NCI-H1436 (cell line): ENCODE data around the gene SMARCA4.

Experiments used
- DNase-seq: peaks from one replicate; lab custom pipeline; 2025; lab: John Stamatoyannopoulos, UW

Gene SMARCA4

GRCh38 chr19:11034449-11035213, 73.8 kb downstream of the SMARCA4 start:
- DNase-seq = no peak

GRCh38 chr19:11035441-11036377, 74.9 kb downstream of the SMARCA4 start:
- DNase-seq = peak; percentile 91

GRCh38 chr19:11038511-11038910, 77.7 kb downstream of the SMARCA4 start:
- DNase-seq = no peak

- no peak for DNase-seq
These were observed 80.4 kb downstream of the SMARCA4 start for GRCh38 chr19:11041194-11041593.

- no peak for DNase-seq
These were observed 81.3 kb downstream of the SMARCA4 start for GRCh38 chr19:11041966-11042627.

- DNase-seq = no peak
These were observed 83.6 kb downstream of the SMARCA4 start for GRCh38 chr19:11044431-11044830.

GRCh38 chr19:11045536-11045935, 84.7 kb downstream of the SMARCA4 start:
- DNase-seq = no peak

- DNase-seq = no peak
These were observed 86.0 kb downstream of the SMARCA4 start for GRCh38 chr19:11046605-11047354.

- no peak for DNase-seq
These were observed 87.0 kb downstream of the SMARCA4 start for GRCh38 chr19:11047866-11048265.

- no peak for DNase-seq
These were observed 89.7 kb downstream of the SMARCA4 start for GRCh38 chr19:11050323-11051114.

GRCh38 chr19:11053817-11054195, 93.0 kb downstream of the SMARCA4 start:
- no peak for DNase-seq

GRCh38 chr19:11054200-11054599, 93.4 kb downstream of the SMARCA4 start:
- no peak for DNase-seq

- DNase-seq = no peak
These were observed 93.8 kb downstream of the SMARCA4 start for GRCh38 chr19:11054628-11055027.

GRCh38 chr19:11058246-11059030, 97.6 kb downstream of the SMARCA4 start:
- no peak for DNase-seq

- DNase-seq = no peak
These were observed 98.9 kb downstream of the SMARCA4 start for GRCh38 chr19:11059511-11060358.

GRCh38 chr19:11061952-11062351, 101.1 kb downstream of the SMARCA4 start:
- no peak for DNase-seq

- DNase-seq = no peak
These were observed 102.6 kb downstream of the SMARCA4 start for GRCh38 chr19:11063434-11063833.

- no peak for DNase-seq
These were observed 104.0 kb downstream of the SMARCA4 start for GRCh38 chr19:11064831-11065303.

- DNase-seq = no peak
These were observed 105.5 kb downstream of the SMARCA4 start for GRCh38 chr19:11066326-11066725.
